ENCODE measurements around the gene RGS14. TPM values are rescaled to one million over a fixed set of nuclear protein-coding genes. Genes with fewer than 3 reads are reported as not detected.
"Not testable (repeated sequence)": the region's sequence is repeated elsewhere in the genome, so short reads cannot be mapped to it uniquely, and the experiment has no call there.

The RGS14 gene
- total RNA-seq, 4 donors from 2014 or later = 10.2 to 29.6 (median 16.4) TPM

DNA sequence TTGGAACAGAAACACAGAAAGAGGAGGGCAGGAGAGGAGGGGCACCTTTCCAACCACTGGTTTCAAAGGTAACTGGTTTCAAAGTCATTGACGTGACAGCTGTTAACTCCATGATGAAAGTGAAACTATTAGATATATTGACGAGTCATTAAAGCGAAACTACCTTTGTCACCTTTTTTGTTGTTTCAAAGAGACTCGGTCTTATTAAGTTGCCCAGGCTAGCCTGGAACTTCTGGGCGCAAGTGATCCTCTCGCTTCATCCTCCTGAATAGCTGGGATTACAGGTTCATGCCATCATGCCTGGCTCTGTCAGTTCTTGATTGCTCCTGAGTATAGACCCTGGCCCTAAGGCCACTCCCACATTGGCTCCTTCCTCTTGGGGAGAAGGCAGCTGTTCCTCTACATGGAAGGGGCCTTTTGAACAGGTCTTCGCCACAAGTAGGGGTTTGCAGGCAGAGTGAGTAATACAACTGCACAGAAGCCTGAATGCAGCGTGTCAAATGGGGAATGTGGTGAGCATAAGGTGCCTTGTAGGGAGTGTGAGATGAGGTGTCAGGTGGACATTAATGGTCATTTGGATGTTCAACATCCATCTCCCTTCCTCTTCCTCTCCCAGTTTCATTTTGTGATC is 55.0 kb downstream of the RGS14 start:
- H3K4me3 ChIP-seq = no peak overlapping the region
- TF ChIP-seq POLR2A (IDR thresholded peaks at IDR 0.05) (no peak), EP300 (IDR thresholded peaks at IDR 0.05) (no peak)
- TF ChIP-seq, protein P1, sequence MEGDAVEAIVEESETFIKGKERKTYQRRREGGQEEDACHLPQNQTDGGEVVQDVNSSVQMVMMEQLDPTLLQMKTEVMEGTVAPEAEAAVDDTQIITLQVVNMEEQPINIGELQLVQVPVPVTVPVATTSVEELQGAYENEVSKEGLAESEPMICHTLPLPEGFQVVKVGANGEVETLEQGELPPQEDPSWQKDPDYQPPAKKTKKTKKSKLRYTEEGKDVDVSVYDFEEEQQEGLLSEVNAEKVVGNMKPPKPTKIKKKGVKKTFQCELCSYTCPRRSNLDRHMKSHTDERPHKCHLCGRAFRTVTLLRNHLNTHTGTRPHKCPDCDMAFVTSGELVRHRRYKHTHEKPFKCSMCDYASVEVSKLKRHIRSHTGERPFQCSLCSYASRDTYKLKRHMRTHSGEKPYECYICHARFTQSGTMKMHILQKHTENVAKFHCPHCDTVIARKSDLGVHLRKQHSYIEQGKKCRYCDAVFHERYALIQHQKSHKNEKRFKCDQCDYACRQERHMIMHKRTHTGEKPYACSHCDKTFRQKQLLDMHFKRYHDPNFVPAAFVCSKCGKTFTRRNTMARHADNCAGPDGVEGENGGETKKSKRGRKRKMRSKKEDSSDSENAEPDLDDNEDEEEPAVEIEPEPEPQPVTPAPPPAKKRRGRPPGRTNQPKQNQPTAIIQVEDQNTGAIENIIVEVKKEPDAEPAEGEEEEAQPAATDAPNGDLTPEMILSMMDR (IDR thresholded peaks at IDR 0.05) = no peak
- DNase-seq (ENCODE audit: low spot score in 2 of 2) = no peak

DNA sequence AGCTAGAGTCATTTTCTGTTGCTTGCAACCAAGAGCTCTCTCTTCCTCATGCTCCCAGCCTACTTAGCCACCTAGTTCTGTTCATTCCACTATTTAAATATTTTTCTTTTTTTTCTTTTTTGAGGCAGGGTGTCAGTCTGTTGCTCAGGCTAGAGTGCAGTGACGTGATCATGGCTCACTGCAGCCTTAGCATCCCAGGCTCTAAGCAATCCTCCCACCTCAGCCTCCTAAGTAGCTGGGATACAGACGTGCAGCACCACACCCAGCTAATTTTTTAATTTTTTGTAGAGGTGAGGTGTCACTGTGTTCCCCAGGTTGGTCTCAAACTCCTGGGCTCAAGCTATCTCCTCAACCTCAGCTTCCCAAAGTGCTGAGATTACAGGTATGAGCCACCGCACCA is 56.8 kb downstream of the RGS14 start:
- no peaks in the 10 kb centered on the region for H3K36me3 ChIP-seq
- WGBS, 2 donors = 67 to 79% methylated on average over 3 of the region's 3 CpGs

More for the DNA sequence above, 55.0 kb downstream of the RGS14 start:
- 76 to 79% methylated on average over 8 of the region's 8 CpGs for WGBS, 2 donors
- Histone ChIP-seq H3K27ac (no peak overlapping the region), H3K9me3 (no peaks in the 10 kb centered on the region), H3K27me3 (no peaks in the 10 kb centered on the region), H3K36me3 (no peaks in the 10 kb centered on the region), H3K4me1 (no peaks in the 10 kb centered on the region)

DNA sequence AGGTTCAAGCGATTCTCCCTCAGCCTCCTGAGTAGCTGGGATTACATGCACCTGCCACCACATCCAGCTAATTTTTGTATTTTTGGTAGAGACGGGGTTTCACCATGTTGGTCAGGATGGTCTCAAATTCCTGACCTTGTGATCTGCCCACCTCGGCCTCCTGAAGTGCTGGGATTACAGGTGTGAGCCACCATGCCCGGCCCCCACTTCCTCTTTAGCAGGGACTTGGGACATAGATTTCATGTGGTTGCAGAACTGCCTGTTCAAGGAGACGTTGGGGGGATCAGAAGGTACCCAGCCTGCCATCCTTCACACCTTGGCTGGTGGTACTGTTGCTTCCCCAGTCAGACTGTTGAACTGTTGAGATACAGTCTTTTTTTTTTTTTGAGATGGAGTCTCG is 59.4 kb downstream of the RGS14 start:
- H3K4me1 ChIP-seq; H3K27ac ChIP-seq; H3K9me3 ChIP-seq; H3K4me3 ChIP-seq; H3K27me3 ChIP-seq; DNase-seq (ENCODE audit: low spot score in 2 of 2); H3K36me3 ChIP-seq: not testable (repeated sequence)
- 86 to 89% methylated on average over 6 of the region's 6 CpGs for WGBS, 2 donors

More for the DNA sequence above, 56.8 kb downstream of the RGS14 start:
- DNase-seq (ENCODE audit: low spot score in 2 of 2) = no peak
- Histone ChIP-seq H3K27me3 (no peaks in the 10 kb centered on the region), H3K4me1 (no peaks in the 10 kb centered on the region), H3K27ac (no peak overlapping the region), H3K4me3 (no peak overlapping the region), H3K9me3 (no peaks in the 10 kb centered on the region)
- no peak for TF ChIP-seq EP300 (IDR thresholded peaks at IDR 0.05)
- TF ChIP-seq POLR2A (IDR thresholded peaks at IDR 0.05) = no peak
- TF ChIP-seq, protein P1 (IDR thresholded peaks at IDR 0.05) = no peak

DNA sequence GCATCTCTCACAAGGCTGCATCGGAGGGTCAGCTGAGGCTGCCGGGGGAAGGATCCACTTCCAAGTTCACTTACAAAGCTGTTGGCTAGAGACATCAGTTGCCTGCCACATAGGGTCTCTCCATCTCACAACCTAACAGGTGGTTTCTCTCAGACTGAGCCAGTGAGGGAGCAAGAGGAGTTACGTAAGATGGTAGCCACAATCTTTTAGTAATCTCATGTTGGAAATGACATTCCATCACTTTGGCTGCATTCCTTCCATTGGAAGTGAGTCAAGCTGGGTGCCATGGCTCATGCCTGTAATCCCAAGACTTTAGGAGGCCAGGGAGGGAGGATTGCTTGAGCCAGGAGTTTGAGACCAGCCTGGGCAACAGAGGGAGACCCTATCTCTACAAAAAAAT is 61.3 kb downstream of the RGS14 start:
- TF ChIP-seq POLR2A (IDR thresholded peaks at IDR 0.05) = no peak
- TF ChIP-seq, protein P1 (IDR thresholded peaks at IDR 0.05) = no peak
- no peak for TF ChIP-seq EP300 (IDR thresholded peaks at IDR 0.05)
- Histone ChIP-seq H3K27me3 (no peaks in the 10 kb centered on the region), H3K27ac (no peak overlapping the region), H3K9me3 (no peaks in the 10 kb centered on the region), H3K36me3 (no peaks in the 10 kb centered on the region), H3K4me3 (no peak overlapping the region), H3K4me1 (no peaks in the 10 kb centered on the region)
- WGBS, 2 donors = 88 to 96% methylated on average over 3 of the region's 3 CpGs
- DNase-seq (ENCODE audit: low spot score in 2 of 2) = no peak

DNA sequence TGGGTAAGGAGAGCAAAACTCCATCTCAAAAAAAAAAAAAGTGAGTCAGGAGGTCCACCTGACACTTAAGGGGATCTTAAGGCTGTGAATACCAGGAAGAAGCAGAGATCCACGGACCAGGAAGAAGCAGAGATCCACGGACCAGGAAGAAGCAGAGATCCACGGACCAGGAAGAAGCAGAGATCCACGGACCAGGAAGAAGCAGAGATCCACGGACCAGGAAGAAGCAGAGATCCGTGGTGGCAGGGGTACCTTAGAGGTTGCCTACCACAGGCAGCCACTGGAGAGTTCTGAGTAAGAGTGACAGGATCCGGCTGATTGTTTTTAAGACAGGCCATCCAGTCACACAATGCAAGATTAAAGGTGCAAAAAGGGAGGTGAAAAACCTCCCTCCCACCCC is 62.7 kb downstream of the RGS14 start:
- H3K4me1 ChIP-seq; H3K27ac ChIP-seq; H3K9me3 ChIP-seq; H3K4me3 ChIP-seq; DNase-seq (ENCODE audit: low spot score in 2 of 2); H3K27me3 ChIP-seq; H3K36me3 ChIP-seq: not testable (repeated sequence)
- 72 to 75% methylated on average over 7 of the region's 7 CpGs for WGBS, 2 donors

DNA sequence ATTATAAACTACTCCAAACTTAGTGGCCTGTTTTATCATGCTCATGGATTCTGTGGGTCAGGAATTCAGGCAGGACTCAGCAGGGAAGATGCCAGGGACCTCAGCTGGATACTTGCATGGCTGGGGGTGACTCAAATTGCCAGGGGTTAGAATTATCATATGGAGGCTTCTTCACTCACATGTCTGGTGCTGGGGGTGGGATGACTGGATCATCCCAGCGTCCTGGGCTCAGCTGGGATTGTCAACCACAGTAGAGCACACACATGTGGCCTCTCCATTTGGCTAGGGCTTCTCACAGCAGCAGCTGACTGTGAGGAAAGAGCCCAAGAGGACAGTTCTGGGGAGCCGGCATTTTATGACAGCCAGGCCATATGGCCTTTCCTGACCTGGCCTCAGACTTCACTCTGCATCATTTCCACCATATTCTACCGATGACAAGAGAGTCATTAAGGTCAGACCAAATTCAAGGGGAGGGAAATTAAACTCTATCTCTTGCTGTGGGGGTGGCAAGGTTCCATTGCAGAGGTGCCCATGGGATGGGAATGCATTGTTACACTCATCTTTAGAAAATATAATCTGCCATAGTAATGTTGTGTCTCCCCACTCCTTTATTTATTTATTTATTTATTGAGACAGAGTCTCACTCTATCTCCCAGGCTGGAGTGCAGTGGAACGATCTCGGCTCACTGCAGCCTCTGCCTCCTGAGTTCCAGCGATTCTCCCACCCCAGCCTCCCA is 63.5 kb downstream of the RGS14 start:
- no peak overlapping the region for H3K27ac ChIP-seq
- no peaks in the 10 kb centered on the region for H3K9me3 ChIP-seq
- TF ChIP-seq POLR2A (IDR thresholded peaks at IDR 0.05) = no peak
- WGBS, 2 donors = 71 to 84% methylated on average over 5 of the region's 6 CpGs
- H3K27me3 ChIP-seq = no peaks in the 10 kb centered on the region
- H3K4me1 ChIP-seq = peaks cover 0 to 7% (median 5%) of the 10 kb centered on the region in 4 donors
- DNase-seq (ENCODE audit: low spot score in 2 of 2) = no peak
- no peak overlapping the region for H3K4me3 ChIP-seq
- H3K36me3 ChIP-seq = no peaks in the 10 kb centered on the region

Other genes starting within 250 kb of the RGS14 start
- 10 to 100 TPM; 36.6 to 51.3 (median 40.7) TPM for gene NSD1, start 224.2 kb upstream of the RGS14 start, total RNA-seq
- gene RAB24, start 54.2 kb upstream of the RGS14 start, total RNA-seq = 10 to 100 TPM; 24.1 to 56.7 (median 35.4) TPM
- gene PRELID1, start 54.1 kb upstream of the RGS14 start, total RNA-seq = 10 to 100 TPM; 52.6 to 87.0 (median 65.2) TPM
- gene MXD3, start 46.0 kb upstream of the RGS14 start, total RNA-seq = 10 to 100 TPM in 2 of 4 donors, 1 to 10 TPM in 2; 5.2 to 33.9 (median 14.7) TPM
- gene LMAN2, start 6.3 kb upstream of the RGS14 start, total RNA-seq = 100 to 1,000 TPM; 144 to 179 (median 154) TPM
- gene SLC34A1, start 26.5 kb downstream of the RGS14 start, total RNA-seq = not detected
- not detected for gene PFN3, start 42.7 kb downstream of the RGS14 start, total RNA-seq
- 1 to 10 TPM in 1 of 4 donors, under 1 TPM in 1, not detected in 2; 0.59 to 4.5 TPM for gene F12, start 51.6 kb downstream of the RGS14 start, total RNA-seq
- 10 to 100 TPM; 19.4 to 26.4 (median 23.2) TPM for gene GRK6, start 68.8 kb downstream of the RGS14 start, total RNA-seq
- 10 to 100 TPM in 1 of 4 donors, 1 to 10 TPM in 3; 5.1 to 11.2 (median 7.5) TPM for gene PRR7, start 88.9 kb downstream of the RGS14 start, total RNA-seq
- gene DBN1, start 115.7 kb downstream of the RGS14 start, total RNA-seq = 100 to 1,000 TPM in 3 of 4 donors, 10 to 100 TPM in 1; 89.8 to 139 (median 111) TPM
- gene PDLIM7, start 139.7 kb downstream of the RGS14 start, total RNA-seq = 100 to 1,000 TPM in 1 of 4 donors, 10 to 100 TPM in 3; 78.0 to 138 (median 89.9) TPM
- gene DOK3, start 151.9 kb downstream of the RGS14 start, total RNA-seq = 10 to 100 TPM in 3 of 4 donors, 1 to 10 TPM in 1; 7.8 to 20.1 (median 11.5) TPM
- 100 to 1,000 TPM in 2 of 4 donors, 10 to 100 TPM in 2; 85.3 to 139 (median 105) TPM for gene DDX41, start 159.0 kb downstream of the RGS14 start, total RNA-seq
- 100 to 1,000 TPM in 3 of 4 donors, 10 to 100 TPM in 1; 82.4 to 152 (median 115) TPM for gene FAM193B, start 196.6 kb downstream of the RGS14 start, total RNA-seq
- gene TMED9, start 234.3 kb downstream of the RGS14 start, total RNA-seq = 10 to 100 TPM; 83.3 to 97.1 (median 95.8) TPM
- 10 to 100 TPM; 13.6 to 41.1 (median 29.8) TPM for gene B4GALT7, start 242.2 kb downstream of the RGS14 start, total RNA-seq

All from tibial nerve (tissue), 4 donors.